Measurements from ENCODE around the gene WDCP.

GRCh38 chr2:24055750-24056149 lies 8.6 kb upstream of the WDCP start:
- no peak for TF ChIP-seq POLR2A (IDR thresholded peaks at IDR 0.05; ENCODE audit: low read depth, low read length)
- TF ChIP-seq TAF1 (IDR thresholded peaks at IDR 0.05; ENCODE audit: borderline replicate concordance, low read depth, low read length), result no peak

All from GM12892 (cell line).